HUES6 (cell line): ENCODE data around the gene OR2F1.

Experiments
- H3K27ac ChIP-seq: 2 replicates; pipeline ENCODE4 v1.7.0; 2013; ENCODE audit warnings: low read depth, mild to moderate bottlenecking, low read length, inconsistent platforms
- H3K27me3 ChIP-seq: 2 replicates; pipeline ENCODE4 v1.6.1; 2013; ENCODE audit warnings: low read length; ENCODE audit not compliant: control insufficient read depth, insufficient read depth
- H3K36me3 ChIP-seq: 2 replicates; pipeline ENCODE4 v1.6.1; 2013; ENCODE audit warnings: low read length; ENCODE audit not compliant: control insufficient read depth, insufficient read depth
- H3K4me1 ChIP-seq: 2 replicates; pipeline ENCODE4 v1.6.1; 2013; ENCODE audit warnings: low read length; ENCODE audit not compliant: control insufficient read depth, insufficient read depth
- H3K4me3 ChIP-seq: 2 replicates; pipeline ENCODE4 v1.5.1; 2013; ENCODE audit warnings: low read depth, low read length
- H3K9ac ChIP-seq: one replicate; pipeline ENCODE4 v1.6.1; 2013; ENCODE audit warnings: mild to moderate bottlenecking, low read length
- H3K9me3 ChIP-seq: 2 replicates; pipeline ENCODE4 v1.6.1; 2013; ENCODE audit warnings: low read depth, low read length; ENCODE audit not compliant: control insufficient read depth, insufficient read depth

Gene OR2F1

GRCh38 chr7:143983960-143984359 is 29.3 kb downstream of the OR2F1 start:
- H3K27me3 ChIP-seq = no peaks in the 10 kb centered on the region
- H3K27ac ChIP-seq = no peak overlapping the region
- H3K4me1 ChIP-seq = no peaks in the 10 kb centered on the region
- no peak overlapping the region for H3K4me3 ChIP-seq
- H3K9me3 ChIP-seq = 0 out of 2 replicates have a peak, but pooled peaks cover under 1% of the 10 kb centered on the region
- no peaks in the 10 kb centered on the region for H3K36me3 ChIP-seq
- H3K9ac ChIP-seq = no peak overlapping the region

- no peaks in the 10 kb centered on the region for H3K4me1 ChIP-seq
- no peaks in the 10 kb centered on the region for H3K27me3 ChIP-seq
- peaks cover 10% of the 10 kb centered on the region for H3K9me3 ChIP-seq
- H3K27ac ChIP-seq = no peak overlapping the region
- no peak overlapping the region for H3K9ac ChIP-seq
- H3K4me3 ChIP-seq = no peak overlapping the region
- H3K36me3 ChIP-seq = no peaks in the 10 kb centered on the region
These were observed 32.9 kb downstream of the OR2F1 start for GRCh38 chr7:143987513-143987912.

- no peak overlapping the region for H3K27ac ChIP-seq
- peaks cover 10% of the 10 kb centered on the region for H3K9me3 ChIP-seq
- no peaks in the 10 kb centered on the region for H3K4me1 ChIP-seq
- no peak overlapping the region for H3K4me3 ChIP-seq
- H3K27me3 ChIP-seq = no peaks in the 10 kb centered on the region
- no peak overlapping the region for H3K9ac ChIP-seq
- H3K36me3 ChIP-seq = no peaks in the 10 kb centered on the region
These were observed 34.5 kb downstream of the OR2F1 start for GRCh38 chr7:143988976-143989745.

GRCh38 chr7:143992670-143993069 is 38.0 kb downstream of the OR2F1 start:
- H3K27me3 ChIP-seq = no peaks in the 10 kb centered on the region
- no peaks in the 10 kb centered on the region for H3K4me1 ChIP-seq
- no peak overlapping the region for H3K4me3 ChIP-seq
- H3K36me3 ChIP-seq = no peaks in the 10 kb centered on the region
- peaks cover 10% of the 10 kb centered on the region for H3K9me3 ChIP-seq
- no peak overlapping the region for H3K9ac ChIP-seq
- H3K27ac ChIP-seq = no peak overlapping the region

GRCh38 chr7:143993924-143994323 is 39.3 kb downstream of the OR2F1 start:
- no peaks in the 10 kb centered on the region for H3K36me3 ChIP-seq
- no peak overlapping the region for H3K9ac ChIP-seq
- H3K4me1 ChIP-seq = no peaks in the 10 kb centered on the region
- no peak overlapping the region for H3K27ac ChIP-seq
- no peak overlapping the region for H3K4me3 ChIP-seq
- no peaks in the 10 kb centered on the region for H3K27me3 ChIP-seq
- peaks cover 10% of the 10 kb centered on the region for H3K9me3 ChIP-seq

GRCh38 chr7:144000020-144000419 is 45.4 kb downstream of the OR2F1 start, which contains the start of gene OR6B1:
Gene OR6B1 (plus strand): TSS chr7:144000320. CDS start chr7:144003997, 3,677 bp downstream.
- H3K4me1 ChIP-seq = no peaks in the 10 kb centered on the region
- no peaks in the 10 kb centered on the region for H3K36me3 ChIP-seq
- no peak within 1 kb of the TSS for H3K9ac ChIP-seq
- no peak within 1 kb of the TSS for H3K4me3 ChIP-seq
- no peak within 1 kb of the TSS for H3K27ac ChIP-seq
- H3K27me3 ChIP-seq = no peaks in the 10 kb centered on the region
- H3K9me3 ChIP-seq = no peaks in the 10 kb centered on the region

- no peaks in the 10 kb centered on the region for H3K36me3 ChIP-seq
- H3K27ac ChIP-seq = no peak overlapping the region
- no peaks in the 10 kb centered on the region for H3K9me3 ChIP-seq
- H3K27me3 ChIP-seq = no peaks in the 10 kb centered on the region
- H3K4me3 ChIP-seq = no peak overlapping the region
- no peaks in the 10 kb centered on the region for H3K4me1 ChIP-seq
- no peak overlapping the region for H3K9ac ChIP-seq
These were observed 46.9 kb downstream of the OR2F1 start for GRCh38 chr7:144001543-144001942.

- Histone ChIP-seq H3K9me3 (peaks cover 16% of the 10 kb centered on the region), H3K4me1 (no peaks in the 10 kb centered on the region), H3K27me3 (no peaks in the 10 kb centered on the region), H3K4me3 (no peak overlapping the region), H3K27ac (no peak overlapping the region), H3K36me3 (no peaks in the 10 kb centered on the region), H3K9ac (no peak overlapping the region)
These were observed 50.1 kb downstream of the OR2F1 start for GRCh38 chr7:144004703-144005102.

- Histone ChIP-seq H3K9me3 (peaks cover 30% of the 10 kb centered on the region), H3K27ac (no peak overlapping the region), H3K4me1 (no peaks in the 10 kb centered on the region), H3K4me3 (no peak overlapping the region), H3K9ac (no peak overlapping the region), H3K36me3 (no peaks in the 10 kb centered on the region), H3K27me3 (no peaks in the 10 kb centered on the region)
These were observed 51.5 kb downstream of the OR2F1 start for GRCh38 chr7:144006029-144006691.

- H3K27me3 ChIP-seq = no peaks in the 10 kb centered on the region
- H3K36me3 ChIP-seq = no peaks in the 10 kb centered on the region
- H3K27ac ChIP-seq = no peak overlapping the region
- H3K9me3 ChIP-seq = peaks cover 32% of the 10 kb centered on the region
- no peak overlapping the region for H3K9ac ChIP-seq
- H3K4me1 ChIP-seq = no peaks in the 10 kb centered on the region
- no peak overlapping the region for H3K4me3 ChIP-seq
These were observed 52.0 kb downstream of the OR2F1 start for GRCh38 chr7:144006692-144007042.

GRCh38 chr7:144009361-144009760 is 54.7 kb downstream of the OR2F1 start:
- no peaks in the 10 kb centered on the region for H3K27me3 ChIP-seq
- peaks cover 32% of the 10 kb centered on the region for H3K9me3 ChIP-seq
- H3K4me1 ChIP-seq = no peaks in the 10 kb centered on the region
- no peak overlapping the region for H3K27ac ChIP-seq
- no peaks in the 10 kb centered on the region for H3K36me3 ChIP-seq
- H3K4me3 ChIP-seq = no peak overlapping the region
- H3K9ac ChIP-seq = no peak overlapping the region
